OCI-LY1 (cell line): Measurements from ENCODE around the gene RFTN1.

Experiments
- H2AFZ ChIP-seq: fragments of 200-600 bp; sonication (generic), shearing (Covaris generic); 2 replicates; pipeline ENCODE4 v1.6.0; 2014; ENCODE audit warnings: antibody characterized with exemption, mild to moderate bottlenecking, low read length
- H3F3A ChIP-seq: fragments of 200-600 bp; sonication (generic), shearing (Covaris generic); 2 replicates; pipeline ENCODE4 v1.6.0; 2014; ENCODE audit warnings: mild to moderate bottlenecking, antibody characterized with exemption, low read length, moderate library complexity; ENCODE audit not compliant: insufficient read depth
- H3K27ac ChIP-seq: fragments of 200-600 bp; sonication (generic); 2 replicates; pipeline ENCODE4 v1.5.1; 2014; ENCODE audit warnings: low read length, mixed run types, mild to moderate bottlenecking, low read depth; ENCODE audit not compliant: poor library complexity, severe bottlenecking
- H3K27me3 ChIP-seq: fragments of 200-600 bp; sonication (generic); 2 replicates; pipeline ENCODE4 v1.6.0; 2014; ENCODE audit warnings: antibody characterized with exemption, mild to moderate bottlenecking, low read length, moderate library complexity; ENCODE audit not compliant: insufficient read depth
- H3K36me3 ChIP-seq: fragments of 200-600 bp; sonication (generic); 2 replicates; pipeline ENCODE4 v1.6.1; 2014; ENCODE audit warnings: mild to moderate bottlenecking, antibody characterized with exemption, low read length, moderate library complexity, mixed read lengths; ENCODE audit not compliant: insufficient read depth
- H3K4me1 ChIP-seq: fragments of 200-600 bp; sonication (generic); 2 replicates; pipeline ENCODE4 v1.5.1; 2014; ENCODE audit warnings: mild to moderate bottlenecking, low read length, moderate library complexity; ENCODE audit not compliant: insufficient read depth, severe bottlenecking
- H3K4me2 ChIP-seq: fragments of 200-600 bp; sonication (generic), shearing (Covaris generic); 2 replicates; pipeline ENCODE4 v1.6.1; 2014; ENCODE audit warnings: low read length
- H3K4me3 ChIP-seq: fragments of 200-600 bp; sonication (generic); 2 replicates; pipeline ENCODE4 v1.5.1; 2014; ENCODE audit warnings: low read length, low read depth, mild to moderate bottlenecking, mixed read lengths; ENCODE audit not compliant: poor library complexity, severe bottlenecking
- H3K79me2 ChIP-seq: fragments of 200-600 bp; shearing (Covaris generic); 2 replicates; pipeline ENCODE4 v1.6.1; 2016; ENCODE audit warnings: mixed run types, low read length, mixed read lengths; ENCODE audit not compliant: insufficient read depth
- H3K9ac ChIP-seq: fragments of 200-600 bp; sonication (generic), shearing (Covaris generic); 2 replicates; pipeline ENCODE4 v1.6.1; 2014; ENCODE audit warnings: mild to moderate bottlenecking, low read length, mixed read lengths
- H3K9me2 ChIP-seq: fragments of 200-600 bp; sonication (generic), shearing (Covaris generic); 2 replicates; pipeline ENCODE4 v1.6.1; 2014; ENCODE audit warnings: low read depth, mild to moderate bottlenecking, low read length, mixed read lengths
- H3K9me3 ChIP-seq: fragments of 200-600 bp; shearing (Covaris generic); 2 replicates; pipeline ENCODE4 v1.6.1; 2014; ENCODE audit warnings: low read length, mixed read lengths
- H4K20me1 ChIP-seq: fragments of 200-600 bp; sonication (generic), shearing (Covaris generic); 2 replicates; pipeline ENCODE4 v1.6.0; 2016; ENCODE audit warnings: mild to moderate bottlenecking, low read length; ENCODE audit not compliant: insufficient read depth
- CTCF ChIP-seq: fragments of 200-600 bp; sonication (generic), shearing (Covaris generic); IDR thresholded peaks from 2 replicates; pipeline ENCODE4 v1.5.1; 2017; ENCODE audit warnings: mild to moderate bottlenecking, antibody characterized with exemption, low read length, moderate library complexity, mixed read lengths
- EZH2 ChIP-seq: fragments of 200-600 bp; sonication (generic), shearing (Covaris generic); IDR thresholded peaks from 2 replicates; pipeline ENCODE4 v1.8.0; 2017; ENCODE audit warnings: borderline replicate concordance, mixed run types, mild to moderate bottlenecking, antibody characterized with exemption, low read length, moderate library complexity, mixed read lengths

Gene RFTN1

GRCh38 chr3:16480861-16481545, 32.5 kb downstream of the RFTN1 start:
- no peak overlapping the region for H2AFZ ChIP-seq
- H3K4me3 ChIP-seq = peak overlapping the region; percentile 36
- H3K27ac ChIP-seq = peak overlapping the region; percentile 90
- H3K9me2 ChIP-seq = no peaks in the 10 kb centered on the region
- peaks cover 100% of the 10 kb centered on the region for H3K79me2 ChIP-seq
- TF ChIP-seq CTCF = no peak
- no peak for TF ChIP-seq EZH2
- H3K9me3 ChIP-seq = no peaks in the 10 kb centered on the region
- H3K9ac ChIP-seq = peak overlapping the region; percentile 37; the same call in 1 of the 2 replicates
- no peaks in the 10 kb centered on the region for H3F3A ChIP-seq
- H3K36me3 ChIP-seq = peaks cover 92% of the 10 kb centered on the region
- H4K20me1 ChIP-seq = no peaks in the 10 kb centered on the region
- H3K4me1 ChIP-seq = peaks cover 57% of the 10 kb centered on the region
- no peaks in the 10 kb centered on the region for H3K27me3 ChIP-seq
- peak overlapping the region; percentile 49 for H3K4me2 ChIP-seq

- Histone ChIP-seq H3K4me2 (no peak overlapping the region), H3K9me2 (no peaks in the 10 kb centered on the region), H3K9ac (no peak overlapping the region), H3F3A (no peaks in the 10 kb centered on the region), H3K36me3 (peaks cover 92% of the 10 kb centered on the region), H3K4me1 (peaks cover 57% of the 10 kb centered on the region), H3K27ac (no peak overlapping the region), H4K20me1 (no peaks in the 10 kb centered on the region), H3K27me3 (no peaks in the 10 kb centered on the region), H3K4me3 (no peak overlapping the region), H2AFZ (no peak overlapping the region), H3K79me2 (peaks cover 100% of the 10 kb centered on the region), H3K9me3 (no peaks in the 10 kb centered on the region)
- TF ChIP-seq CTCF (no peak), EZH2 (no peak)
Measured at GRCh38 chr3:16478516-16478915, 35.0 kb downstream of the RFTN1 start.

GRCh38 chr3:16477521-16477920, 36.0 kb downstream of the RFTN1 start:
- Histone ChIP-seq H3K27me3 (no peaks in the 10 kb centered on the region), H3F3A (no peaks in the 10 kb centered on the region), H3K36me3 (peaks cover 99% of the 10 kb centered on the region), H3K4me1 (peaks cover 56% of the 10 kb centered on the region), H3K4me3 (no peak overlapping the region), H2AFZ (no peak overlapping the region), H3K9me2 (no peaks in the 10 kb centered on the region), H3K79me2 (peaks cover 95% of the 10 kb centered on the region), H3K9me3 (no peaks in the 10 kb centered on the region), H3K9ac (no peak overlapping the region), H3K27ac (peak overlapping the region; percentile 3), H3K4me2 (no peak overlapping the region), H4K20me1 (no peaks in the 10 kb centered on the region)
- TF ChIP-seq CTCF (no peak), EZH2 (no peak)
